GM12864 (cell line): ENCODE results near the gene ZC3H8.

Experiments
- DNase-seq: peaks from one replicate; pipeline ENCODE4 v3.0.0-alpha.2; 2011; ENCODE audit warnings: low read depth
- H3K4me3 ChIP-seq: 2 replicates; pipeline ENCODE4 v1.5.1; 2011; ENCODE audit warnings: mild to moderate bottlenecking, low read depth, low read length, control low read depth
- TF ChIP-seq, protein P1 (sequence below): IDR thresholded peaks from 2 replicates; pipeline ENCODE4 v1.5.1; 2011; ENCODE audit warnings: low read depth, mild to moderate bottlenecking, moderate library complexity, low read length, control low read depth, inconsistent platforms; ENCODE audit errors: missing control alignments

ZC3H8 gene

DNA sequence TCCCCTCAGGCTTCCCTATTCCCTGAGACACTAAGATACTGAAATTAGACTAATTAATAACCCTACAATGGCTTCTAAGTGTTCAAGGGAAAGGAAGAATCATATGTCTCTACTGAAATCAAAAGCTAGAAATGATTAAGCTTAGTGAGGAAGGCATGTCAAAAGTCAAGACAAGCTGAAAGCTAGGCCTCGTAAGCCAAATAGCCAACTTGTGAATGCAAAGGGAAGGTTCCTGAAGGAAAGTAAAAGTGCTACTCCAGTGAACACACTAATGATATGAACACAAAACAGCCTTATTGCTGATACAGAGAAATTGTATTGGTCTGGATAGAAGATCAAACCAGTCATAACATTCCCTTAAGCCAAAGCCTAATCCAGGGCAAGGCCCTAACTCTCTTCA lies 10.0 kb downstream of the ZC3H8 start:
- DNase-seq, result no peak
- TF ChIP-seq, protein P1, sequence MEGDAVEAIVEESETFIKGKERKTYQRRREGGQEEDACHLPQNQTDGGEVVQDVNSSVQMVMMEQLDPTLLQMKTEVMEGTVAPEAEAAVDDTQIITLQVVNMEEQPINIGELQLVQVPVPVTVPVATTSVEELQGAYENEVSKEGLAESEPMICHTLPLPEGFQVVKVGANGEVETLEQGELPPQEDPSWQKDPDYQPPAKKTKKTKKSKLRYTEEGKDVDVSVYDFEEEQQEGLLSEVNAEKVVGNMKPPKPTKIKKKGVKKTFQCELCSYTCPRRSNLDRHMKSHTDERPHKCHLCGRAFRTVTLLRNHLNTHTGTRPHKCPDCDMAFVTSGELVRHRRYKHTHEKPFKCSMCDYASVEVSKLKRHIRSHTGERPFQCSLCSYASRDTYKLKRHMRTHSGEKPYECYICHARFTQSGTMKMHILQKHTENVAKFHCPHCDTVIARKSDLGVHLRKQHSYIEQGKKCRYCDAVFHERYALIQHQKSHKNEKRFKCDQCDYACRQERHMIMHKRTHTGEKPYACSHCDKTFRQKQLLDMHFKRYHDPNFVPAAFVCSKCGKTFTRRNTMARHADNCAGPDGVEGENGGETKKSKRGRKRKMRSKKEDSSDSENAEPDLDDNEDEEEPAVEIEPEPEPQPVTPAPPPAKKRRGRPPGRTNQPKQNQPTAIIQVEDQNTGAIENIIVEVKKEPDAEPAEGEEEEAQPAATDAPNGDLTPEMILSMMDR, result no peak
- no peak overlapping the region for H3K4me3 ChIP-seq

GRCh38 chr2:112243233-112243632 lies 11.6 kb downstream of the ZC3H8 start:
- no peak overlapping the region for H3K4me3 ChIP-seq
- TF ChIP-seq, protein P1, result no peak
- no peak for DNase-seq

DNA sequence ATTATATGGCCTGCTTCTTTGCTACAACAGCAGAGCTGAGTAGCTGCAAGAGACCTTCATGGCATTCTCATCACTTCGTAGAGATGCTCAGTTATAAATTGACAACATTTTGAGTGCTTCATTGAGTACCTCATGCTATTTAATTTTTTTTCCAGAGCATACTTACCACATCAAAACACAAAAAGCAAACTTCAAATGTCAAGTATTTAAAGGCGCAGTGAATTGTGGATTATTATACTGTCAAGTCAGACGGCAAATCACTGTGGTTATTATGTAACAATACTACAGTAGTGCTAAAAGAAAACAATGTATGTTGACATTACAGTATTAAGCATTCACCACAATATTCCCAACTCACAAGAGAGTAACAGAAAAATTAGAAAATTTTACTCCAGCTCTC lies 12.5 kb downstream of the ZC3H8 start:
- DNase-seq, result no peak
- H3K4me3 ChIP-seq, result no peak overlapping the region
- TF ChIP-seq, protein P1, result no peak

DNA sequence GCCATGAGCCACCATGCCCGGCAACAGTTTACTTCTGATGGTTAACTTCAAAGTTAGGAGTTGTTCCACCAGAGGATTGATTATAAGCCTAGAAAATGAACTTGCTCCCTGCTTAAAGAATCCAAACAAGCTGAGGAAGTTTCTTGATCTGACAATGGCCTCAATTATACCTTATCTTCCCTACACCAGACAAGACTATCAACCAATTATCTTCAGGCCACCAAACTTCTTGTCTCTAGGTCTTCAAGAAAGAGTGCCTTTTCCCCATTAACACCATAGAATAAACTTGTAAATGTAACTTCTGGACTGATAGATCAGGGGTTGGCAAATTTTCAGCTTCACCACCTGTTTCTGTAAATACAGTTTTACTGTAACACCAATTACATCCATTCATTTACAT lies 15.0 kb downstream of the ZC3H8 start:
- TF ChIP-seq, protein P1, result no peak
- no peak overlapping the region for H3K4me3 ChIP-seq
- DNase-seq, result no peak

DNA sequence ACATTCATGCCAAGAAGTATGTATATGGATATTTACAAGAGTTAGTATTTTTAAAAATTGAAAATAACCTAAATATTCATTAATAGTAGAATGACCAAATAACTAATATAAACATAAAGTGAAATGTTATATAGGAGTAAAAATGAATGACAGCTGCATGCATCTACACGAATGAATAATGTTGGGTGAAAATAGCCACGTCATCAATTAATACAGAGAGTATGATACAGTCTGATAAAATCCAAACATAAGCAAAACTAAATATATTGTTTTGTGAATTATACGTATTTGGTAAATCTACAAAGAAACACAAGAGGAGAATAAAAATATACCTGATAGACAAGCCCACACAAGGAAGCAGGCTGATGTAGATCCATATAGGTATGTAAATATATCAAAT lies 24.5 kb downstream of the ZC3H8 start:
- H3K4me3 ChIP-seq, result no peak overlapping the region
- DNase-seq, result no peak
- TF ChIP-seq, protein P1, result no peak

GRCh38 chr2:112229348-112229747 lies 25.5 kb downstream of the ZC3H8 start:
- DNase-seq, result no peak
- TF ChIP-seq, protein P1, result no peak
- H3K4me3 ChIP-seq, result no peak overlapping the region

GRCh38 chr2:112220831-112221230 lies 34.0 kb downstream of the ZC3H8 start:
- TF ChIP-seq, protein P1, result no peak
- no peak overlapping the region for H3K4me3 ChIP-seq
- no peak for DNase-seq
